NCI-H2196 treated with DMSO at 0.1 percent for 48 hours (cell line): ENCODE measurements around the gene PIK3CA.
"Not testable (repeated sequence)": the region's sequence is repeated elsewhere in the genome, so short reads cannot be mapped to it uniquely, and the experiment has no call there.

Experiments used
- DNase-seq: peaks from one replicate; lab custom pipeline; 2025; ENCODE audit not compliant: unreplicated experiment; lab: John Stamatoyannopoulos, UW

Gene PIK3CA

DNA sequence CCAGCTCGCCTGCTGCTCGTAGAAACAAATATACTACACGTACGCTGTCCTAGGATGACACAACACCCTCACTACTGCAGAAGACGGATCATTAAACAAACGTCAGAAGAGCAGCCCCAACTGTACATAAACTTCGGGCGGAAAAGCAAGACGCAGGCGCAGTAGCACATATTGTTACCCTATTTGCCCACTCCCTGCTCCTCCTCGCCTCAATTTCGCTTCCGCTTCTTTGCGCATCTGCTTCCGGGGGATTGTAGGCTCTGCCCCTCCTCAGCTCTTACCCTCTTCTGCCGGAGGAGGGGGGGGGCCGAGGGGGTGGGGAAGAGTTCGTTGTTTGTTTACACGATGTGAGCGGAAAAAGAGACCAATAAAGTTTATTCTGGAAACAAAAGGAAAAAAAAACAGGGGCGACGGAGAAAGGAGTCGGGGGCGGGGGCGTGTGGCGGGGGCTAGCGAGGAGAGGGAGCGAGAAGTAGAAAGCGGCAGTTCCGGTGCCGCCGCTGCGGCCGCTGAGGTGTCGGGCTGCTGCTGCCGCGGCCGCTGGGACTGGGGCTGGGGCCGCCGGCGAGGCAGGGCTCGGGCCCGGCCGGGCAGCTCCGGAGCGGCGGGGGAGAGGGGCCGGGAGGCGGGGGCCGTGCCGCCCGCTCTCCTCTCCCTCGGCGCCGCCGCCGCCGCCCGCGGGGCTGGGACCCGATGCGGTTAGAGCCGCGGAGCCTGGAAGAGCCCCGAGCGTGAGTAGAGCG lies at the start of gene PIK3CA:
PIK3CA (plus strand) TSS at position 485 of the 743 bp plus-strand sequence. CDS start 50,469 bp downstream, outside the sequence.
- peak; percentile 99 for DNase-seq

DNA sequence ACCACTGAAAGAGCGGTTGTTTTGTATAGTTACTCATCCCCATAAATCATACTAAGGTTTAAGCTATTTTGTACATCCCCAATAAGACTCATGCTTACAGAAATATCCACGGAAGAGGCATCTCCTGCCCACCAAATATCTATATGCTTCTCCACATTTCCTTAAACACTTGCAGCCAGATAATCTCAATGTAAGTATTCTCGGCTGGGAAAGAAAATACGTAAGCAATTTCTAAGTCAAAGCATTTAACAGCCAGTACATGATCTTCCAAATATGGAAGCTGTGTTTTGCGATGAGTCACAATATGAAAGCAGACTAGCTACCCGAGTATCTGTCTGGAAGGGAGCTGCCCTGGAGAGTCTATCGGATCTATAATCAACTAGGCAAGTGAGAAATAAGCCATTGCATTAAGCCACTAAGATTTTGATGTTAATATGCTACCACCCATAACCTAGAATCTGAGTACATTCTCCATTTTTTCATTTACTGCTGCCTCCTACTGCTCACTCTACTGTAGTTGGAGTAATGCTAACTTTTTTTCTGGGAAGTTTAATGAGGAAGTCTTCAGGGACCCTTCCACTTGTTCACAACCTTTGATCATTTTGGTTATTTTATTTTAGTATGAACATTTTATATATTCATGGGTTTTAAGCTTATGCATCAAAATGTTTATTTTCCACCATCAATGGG lies 49.6 kb upstream of the PIK3CA start:
- no peak for DNase-seq

DNA sequence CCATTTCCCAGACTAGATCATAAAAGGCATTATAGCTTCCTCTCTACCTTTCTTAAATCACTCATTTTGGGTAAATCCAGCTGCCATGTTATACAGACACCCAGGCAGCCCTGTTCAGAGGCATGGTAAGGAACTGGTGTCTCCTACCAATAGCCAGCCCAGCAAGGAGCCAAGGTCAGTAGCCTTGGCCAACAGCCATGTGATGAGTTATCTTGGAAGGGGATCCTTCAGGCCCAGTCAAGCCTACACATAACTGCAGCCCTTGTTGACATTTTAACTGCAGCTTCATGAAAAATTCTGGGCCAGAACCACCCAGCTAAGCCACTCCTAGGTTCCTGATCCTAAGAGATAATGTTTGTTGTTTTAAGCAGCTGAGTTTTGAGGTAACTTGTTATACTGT lies 47.5 kb upstream of the PIK3CA start:
- DNase-seq = peak; percentile 12

DNA sequence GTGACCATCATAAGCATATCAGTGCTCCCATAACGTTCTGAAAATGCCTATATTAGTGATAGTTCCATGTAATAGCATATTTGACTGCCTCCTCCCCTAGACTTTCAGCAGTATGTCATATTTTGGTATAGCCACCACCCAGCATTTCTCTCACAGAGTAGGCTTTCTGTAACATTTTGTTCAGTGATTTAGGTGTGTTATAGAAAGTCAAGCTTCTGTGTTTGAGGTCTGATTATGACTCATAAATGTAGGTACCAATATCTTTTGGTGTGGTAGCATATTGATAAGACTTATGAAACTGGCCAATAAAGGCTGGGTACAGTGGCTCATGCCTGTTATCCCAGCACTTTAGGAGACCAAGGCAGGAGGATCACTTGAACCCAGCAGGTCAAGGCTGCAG lies 42.3 kb upstream of the PIK3CA start:
- no peak for DNase-seq

DNA sequence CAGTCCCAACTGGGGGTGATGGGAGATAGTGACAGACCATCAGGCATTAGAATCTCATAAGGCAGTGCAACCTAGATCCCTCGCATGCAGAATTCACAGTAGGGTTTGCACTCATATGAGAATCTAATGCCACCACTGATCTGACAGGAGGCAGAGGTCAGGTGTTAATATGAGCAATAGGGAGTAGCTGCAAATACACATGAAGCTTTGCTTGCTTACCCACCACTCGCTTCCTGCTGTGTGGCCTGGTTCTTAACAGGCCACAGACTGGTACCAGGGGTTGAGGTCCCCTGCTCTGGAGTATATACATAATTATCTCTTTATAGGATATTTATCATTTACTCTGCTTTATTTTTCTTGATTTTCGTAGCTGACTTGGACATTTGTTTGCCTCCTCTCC lies 40.5 kb upstream of the PIK3CA start:
- no peak for DNase-seq

DNA sequence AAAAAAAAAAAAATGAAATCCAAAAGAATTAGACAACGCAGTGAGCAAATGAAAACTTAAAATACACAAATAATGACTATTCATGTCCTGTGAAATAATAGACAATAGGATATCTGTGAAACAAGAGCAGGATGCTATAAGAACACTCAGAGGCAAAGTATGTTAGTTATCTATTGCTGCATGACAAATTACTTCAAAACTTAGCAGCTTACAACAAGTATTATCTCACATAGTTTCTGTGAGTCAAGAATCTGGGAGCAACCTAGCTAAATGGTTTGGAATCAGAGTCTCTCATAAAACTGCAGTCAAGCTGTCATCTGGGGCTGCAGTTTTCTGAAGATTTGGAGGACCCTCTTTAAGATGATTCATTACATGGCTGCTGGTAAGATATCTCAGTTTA lies 40.1 kb upstream of the PIK3CA start:
- DNase-seq = no peak

DNA sequence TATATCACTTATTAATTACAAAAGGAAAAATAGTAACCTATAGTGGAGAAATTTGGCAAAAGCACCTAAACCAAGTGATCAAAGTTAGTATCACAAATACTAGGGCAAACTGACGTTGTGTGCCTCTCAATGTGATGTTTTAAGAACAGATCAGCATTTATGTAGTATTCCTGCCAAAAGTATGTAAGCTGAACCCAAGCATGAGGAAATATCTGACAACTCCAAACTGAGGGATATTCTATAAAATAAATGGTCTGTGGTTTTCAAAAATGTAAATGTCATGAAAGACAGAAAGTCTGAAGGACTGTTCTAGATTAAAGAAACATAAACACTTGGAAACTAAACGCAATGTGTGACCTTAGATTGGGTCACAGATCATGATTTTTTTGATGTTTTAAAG lies 34.3 kb upstream of the PIK3CA start:
- DNase-seq = no peak

DNA sequence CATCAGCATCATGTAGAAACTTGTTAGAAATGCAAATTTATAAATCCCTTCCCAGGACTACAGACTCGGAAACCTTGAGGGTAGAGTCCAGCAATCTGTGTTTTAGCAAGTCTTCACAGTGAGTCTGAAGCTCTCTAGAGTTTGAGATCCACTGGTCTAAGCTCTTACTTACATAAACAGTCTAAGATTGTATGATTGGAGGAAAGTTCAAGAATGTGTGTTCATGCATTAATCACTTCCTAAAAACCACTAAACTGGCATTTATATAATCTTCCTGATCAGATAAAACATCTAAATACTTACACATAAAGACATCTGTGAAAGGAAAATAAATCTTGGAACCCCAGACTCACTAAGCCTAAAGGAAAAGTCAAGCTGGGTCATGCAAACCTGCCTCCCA lies 32.7 kb upstream of the PIK3CA start:
- DNase-seq = not testable (repeated sequence)

DNA sequence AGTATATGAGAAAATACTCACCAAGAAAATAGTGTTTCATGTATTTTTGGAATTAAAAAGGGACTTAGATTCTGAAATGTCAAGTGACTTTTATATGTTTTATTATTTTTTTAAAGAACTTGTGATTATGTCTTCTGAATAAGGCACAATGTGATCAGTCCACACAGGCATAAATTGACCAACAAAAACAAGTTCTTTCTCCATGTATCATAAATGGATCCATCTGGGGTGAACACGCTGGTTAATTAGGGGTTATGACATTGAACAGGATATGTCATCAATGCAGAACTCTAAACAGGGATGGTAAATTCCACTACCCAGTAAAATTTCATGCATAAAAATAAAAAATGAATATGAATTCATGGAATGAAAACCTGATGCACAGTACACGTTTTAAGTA lies 31.3 kb upstream of the PIK3CA start:
- DNase-seq = no peak

DNA sequence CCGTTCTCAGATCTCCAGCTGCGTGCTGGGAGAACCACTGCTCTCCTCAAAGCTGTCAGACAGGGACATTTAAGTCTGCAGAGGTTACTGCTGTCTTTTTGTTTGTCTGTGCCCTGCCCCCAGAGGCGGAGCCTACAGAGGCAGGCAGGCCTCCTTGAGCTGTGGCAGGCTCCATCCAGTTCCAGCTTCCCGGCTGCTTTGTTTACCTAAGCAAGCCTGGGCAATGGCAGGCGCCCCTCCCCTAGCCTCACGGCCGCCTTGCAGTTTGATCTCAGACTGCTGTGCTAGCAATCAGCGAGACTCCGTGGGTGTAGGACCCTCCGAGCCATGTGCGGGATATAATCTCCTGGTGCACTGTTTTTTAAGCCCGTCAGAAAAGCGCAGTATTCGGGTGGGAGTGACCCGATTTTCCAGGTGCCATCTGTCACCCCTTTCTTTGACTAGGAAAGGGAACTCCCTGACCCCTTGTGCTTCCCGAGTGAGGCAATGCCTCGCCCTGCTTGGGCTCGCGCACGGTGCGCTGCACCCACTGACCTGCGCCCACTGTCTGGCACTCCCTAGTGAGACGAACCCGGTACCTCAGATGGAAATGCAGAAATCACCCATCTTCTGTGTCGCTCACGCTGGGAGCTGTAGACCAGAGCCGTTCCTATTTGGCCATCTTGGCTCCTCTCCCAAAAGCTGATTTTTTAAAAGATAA lies 15.8 kb upstream of the PIK3CA start:
- DNase-seq = peak; percentile 24

DNA sequence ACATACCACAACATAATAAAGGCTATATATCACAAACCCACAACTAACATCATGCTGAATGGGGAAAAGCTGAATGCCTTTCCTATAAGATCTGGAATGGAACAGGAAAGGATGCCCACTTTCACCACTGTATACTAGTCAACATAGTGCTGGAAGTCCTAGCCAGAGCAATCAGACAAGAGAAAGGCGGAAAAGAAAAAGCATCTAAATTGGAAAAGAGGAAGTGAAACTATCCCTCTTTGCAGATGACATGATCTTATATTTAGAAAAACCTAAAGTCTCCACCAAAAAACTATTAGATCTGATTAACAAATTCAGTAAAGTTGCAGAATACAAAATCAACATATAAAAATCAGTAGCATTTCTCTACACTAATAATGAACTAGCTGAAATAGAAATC lies 14.6 kb upstream of the PIK3CA start:
- no peak for DNase-seq

DNA sequence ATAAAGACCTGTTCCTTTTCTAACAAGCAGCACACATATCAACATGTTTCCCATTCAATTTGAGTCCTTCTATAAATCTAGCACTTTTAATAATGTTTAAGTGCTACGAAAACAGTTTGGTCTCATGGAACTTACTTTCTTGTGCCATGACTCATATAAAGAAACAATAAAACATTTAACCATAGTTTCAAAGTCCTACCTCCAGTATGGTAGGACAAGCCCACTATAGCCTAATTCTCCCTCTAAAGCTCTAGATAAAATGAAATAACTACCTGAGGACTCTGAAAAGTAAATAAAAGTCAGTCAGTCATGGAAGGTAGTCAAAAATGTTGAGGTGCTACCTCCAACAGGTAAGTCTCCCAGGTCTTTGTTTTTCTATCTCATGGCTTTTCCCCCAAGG lies 12.0 kb upstream of the PIK3CA start:
- DNase-seq = no peak

DNA sequence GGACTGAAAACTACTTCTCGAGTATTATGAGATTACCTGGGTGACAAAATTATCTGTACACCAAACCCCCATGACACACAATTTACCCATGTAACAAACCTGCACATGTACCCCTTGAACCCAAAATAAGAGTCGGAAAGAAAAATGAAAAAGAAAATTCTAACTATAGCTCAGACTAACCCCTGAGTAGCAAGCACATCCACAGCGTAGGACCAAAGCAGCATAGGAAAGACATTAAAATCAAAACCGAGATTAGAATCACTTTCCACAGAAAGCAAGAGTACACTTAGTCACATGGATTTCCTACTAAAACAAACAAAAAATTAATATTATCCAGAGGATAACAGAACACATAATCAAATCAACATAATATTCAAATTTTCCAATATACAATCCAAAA lies 6.3 kb upstream of the PIK3CA start:
- no peak for DNase-seq

DNA sequence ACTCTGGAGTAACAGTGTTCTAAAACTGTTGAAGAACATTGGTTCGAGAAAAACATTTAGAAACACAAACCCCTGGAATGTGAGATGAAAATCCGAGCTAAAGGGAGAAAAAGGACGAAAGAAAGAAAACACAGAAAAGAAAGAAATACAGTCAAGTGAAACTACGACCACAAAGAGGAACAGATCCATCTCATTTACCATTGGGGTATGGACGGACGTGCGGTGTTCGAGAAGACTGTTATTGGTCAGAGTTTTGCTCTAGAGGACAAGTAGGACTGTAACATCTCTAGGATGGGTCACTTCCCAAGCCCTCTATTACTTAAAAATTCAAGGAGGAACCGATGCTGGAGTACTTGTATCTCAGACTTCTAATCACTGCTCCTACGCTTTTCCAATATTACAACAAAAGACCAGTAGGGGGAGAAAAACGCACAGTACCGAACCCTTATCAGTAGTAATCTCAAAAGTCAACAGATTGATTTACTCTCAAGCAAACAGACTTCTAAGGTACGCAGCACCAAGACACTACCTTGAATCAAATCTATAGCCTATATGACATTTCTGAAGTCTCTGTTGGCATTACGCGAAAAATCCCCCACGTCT lies 1.1 kb upstream of the PIK3CA start:
- peak; percentile 75 for DNase-seq

DNA sequence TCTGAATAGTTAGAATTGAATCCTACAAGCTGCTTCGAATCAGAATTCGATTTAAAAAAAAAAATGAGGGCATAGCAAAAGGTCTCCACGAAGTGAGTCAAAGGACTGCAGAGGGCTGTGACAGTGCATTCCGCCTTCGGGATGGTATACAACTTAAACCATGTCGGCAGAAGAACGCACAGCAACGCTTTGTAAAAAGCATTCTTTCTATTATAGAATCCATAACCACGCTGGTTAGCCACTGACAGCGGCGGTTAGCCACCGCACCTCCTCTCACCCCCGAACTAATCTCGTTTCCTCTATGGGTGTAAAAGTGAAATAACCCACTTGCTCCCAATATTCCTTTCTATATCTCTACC lies 664 bp upstream of the PIK3CA start:
- no peak for DNase-seq

DNA sequence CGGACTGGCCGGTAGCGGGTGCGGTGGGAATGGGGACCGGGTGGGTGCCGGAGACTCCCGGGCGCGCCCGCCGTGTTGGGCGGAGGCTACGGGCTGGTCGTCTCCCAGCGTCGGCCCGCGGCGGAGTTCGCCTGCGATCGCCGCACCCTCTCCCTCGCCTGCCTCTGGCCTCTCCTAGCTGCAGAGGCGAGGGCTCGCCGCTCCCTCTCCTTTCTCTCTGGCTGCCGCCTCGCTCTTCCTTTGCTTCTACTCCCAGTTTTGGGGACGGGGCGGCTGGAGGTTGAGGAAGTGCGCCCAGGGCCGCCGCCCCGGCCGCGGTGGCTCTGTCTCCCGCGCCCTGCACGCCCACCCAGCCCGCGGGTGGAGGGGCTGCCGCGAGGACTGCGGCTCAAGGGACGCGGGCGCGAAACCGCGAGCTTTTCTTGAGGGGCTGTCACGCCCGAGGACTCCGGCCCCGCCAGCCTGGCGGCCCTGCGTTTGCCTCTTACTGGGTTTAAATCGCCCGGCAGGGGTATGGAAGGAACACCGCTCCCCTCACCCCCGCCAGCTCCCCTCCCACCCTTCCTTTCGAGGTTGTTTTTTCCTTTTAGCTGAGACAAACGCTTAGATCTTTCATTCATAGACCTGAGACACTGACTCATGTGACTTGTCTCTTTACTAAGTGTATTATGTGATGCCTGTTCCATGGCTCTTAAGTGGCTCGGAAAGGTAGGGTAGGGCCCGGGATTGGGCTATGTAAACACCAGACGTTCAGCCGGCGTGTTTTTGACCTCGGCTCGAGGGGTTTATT lies 654 bp downstream of the PIK3CA start:
- DNase-seq = no peak

DNA sequence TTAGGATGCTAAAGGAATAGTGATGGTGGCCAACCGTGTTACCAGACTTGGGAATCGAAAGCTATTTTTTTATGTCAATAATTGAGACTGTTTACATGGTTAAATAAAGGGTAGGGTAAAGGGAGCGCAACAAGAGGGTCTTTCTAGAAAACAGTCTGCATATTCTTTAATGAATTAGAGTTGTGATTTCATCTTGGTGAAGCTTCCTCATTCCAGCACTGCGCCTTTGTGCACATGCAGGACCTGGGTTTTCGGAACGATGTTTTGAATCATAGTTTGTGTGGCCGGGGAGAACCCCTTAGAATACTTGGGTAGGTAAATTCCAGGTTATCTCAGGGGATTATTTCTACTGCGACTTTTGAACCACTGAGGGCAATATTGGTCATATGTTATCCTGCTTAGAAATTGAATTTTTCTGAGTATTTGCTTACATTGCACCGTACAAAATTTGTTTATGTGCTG lies 1.3 kb downstream of the PIK3CA start:
- DNase-seq = no peak

DNA sequence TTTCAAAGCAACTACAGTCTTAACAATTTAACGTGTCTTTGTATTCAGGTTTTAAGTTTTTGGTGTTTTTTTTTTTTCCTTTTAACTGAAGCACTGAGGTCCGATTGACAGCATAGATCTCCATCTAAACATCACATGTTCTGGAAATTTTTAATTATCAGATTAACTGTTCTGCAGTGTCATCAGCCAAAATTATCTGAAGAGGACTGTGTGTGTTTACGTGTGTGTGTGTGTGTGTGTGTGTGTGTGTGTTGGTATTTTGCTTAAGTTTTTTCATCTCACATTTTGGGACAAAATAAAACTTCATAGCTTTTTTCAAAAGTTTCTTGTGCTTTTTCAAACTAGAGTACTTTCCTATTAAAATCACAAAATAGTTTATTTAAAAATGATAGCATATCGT lies 1.8 kb downstream of the PIK3CA start:
- no peak for DNase-seq

DNA sequence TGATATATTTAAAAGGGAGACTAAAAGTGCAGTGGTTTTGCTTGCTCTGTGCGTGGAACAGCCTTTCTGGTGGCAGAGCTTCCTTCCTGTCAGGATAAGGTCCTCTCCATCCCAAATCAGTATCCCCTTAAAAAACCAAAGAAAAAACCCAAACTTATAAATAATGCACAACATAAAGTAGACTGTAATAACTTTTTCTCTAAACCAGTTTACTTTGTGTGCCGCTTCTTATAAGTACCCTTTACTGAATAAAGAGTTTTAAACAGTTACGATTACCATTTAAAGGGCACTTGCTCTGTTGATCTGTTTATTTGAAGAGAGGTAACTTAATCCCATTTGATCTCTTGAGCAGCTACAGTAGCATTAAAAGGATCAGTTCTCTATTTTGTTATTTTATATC lies 2.5 kb downstream of the PIK3CA start:
- DNase-seq = no peak

DNA sequence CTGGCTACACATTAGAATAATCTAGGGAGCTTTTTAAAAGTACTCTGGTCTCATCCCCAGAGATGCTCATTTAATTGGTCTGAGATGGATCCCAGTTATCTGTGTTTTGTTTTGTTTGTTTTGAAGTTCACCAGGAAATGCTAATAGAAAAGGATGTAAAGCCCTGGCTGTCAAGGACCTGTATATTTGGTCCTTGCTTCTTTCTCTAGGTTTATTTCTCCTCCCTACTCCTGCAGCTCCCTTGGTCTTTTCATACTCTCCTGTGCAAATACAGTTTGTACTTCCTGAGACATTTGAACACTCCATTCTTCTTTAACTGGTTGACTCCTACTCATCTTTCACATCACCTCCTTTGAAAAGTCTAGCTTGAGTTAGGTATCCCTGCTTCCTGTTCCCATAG lies 3.3 kb downstream of the PIK3CA start:
- no peak for DNase-seq

DNA sequence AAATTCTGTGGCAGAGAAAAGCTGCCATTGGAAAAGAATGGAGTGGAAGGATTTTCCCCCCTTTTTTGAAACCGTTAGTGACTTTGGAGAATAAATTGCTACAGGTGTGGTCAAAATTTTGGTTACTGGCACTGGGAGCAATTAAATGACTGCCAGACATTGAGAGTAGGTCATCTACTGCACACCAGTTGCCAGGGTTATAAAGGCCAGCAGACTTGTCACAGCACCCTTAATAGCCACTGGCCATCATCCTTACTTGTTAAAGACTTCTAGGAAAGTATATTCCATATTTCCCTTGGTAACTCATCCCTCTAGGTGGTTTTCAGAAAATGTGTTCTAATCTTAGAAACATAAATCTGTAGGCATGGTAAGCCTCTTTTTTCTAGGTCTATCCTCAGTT lies 8.0 kb downstream of the PIK3CA start:
- DNase-seq = no peak
